ENCODE data around the gene PAK6.

The PAK6 gene

DNA sequence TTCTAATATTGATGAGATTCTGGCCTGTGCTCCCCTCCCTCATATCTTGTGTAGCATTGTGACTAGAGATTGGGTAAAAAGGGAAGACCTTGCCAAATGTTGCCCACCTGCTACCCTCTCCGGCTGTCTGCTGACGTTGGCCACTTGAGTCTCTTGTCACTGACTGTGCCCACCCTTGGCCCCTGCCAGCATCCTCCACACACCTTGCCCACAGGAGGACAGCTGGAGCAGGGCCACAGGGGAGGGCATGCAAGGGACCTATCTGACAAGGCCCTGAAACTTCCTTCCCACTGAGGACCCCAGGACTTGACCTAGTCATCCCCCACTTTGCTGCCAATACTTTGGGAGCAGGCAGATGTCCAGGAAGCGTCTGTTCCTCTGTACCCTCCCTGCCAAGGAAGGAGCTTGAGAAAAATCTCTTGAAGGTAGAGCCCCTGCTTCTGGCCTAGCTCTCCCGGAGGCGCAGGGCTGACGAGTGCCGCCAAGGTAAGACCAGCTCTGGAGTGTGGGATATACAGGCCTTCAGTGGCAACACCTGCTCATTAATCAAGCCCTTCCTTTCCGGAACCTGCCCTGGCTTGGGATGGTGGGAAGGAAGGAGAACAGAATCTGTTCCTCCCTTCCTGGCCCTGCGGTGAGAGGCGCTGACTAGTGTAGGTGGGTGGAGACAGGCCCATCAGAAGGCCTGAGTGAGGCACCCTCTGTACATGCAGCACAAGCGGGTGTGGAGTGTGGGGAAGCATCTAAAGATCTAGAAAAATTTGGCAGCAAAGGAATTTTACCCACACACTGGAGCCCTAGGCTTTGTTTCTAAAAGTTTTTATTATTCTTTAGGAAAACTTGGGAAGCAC is 4.9 kb upstream of the PAK6 start:
- H3K27me3 ChIP-seq (ENCODE audit: insufficient read depth, poor library complexity, severe bottlenecking) = no peaks in the 10 kb centered on the region
- H3K4me3 ChIP-seq (replicated peaks; ENCODE audit: insufficient read depth, low read length) = no peak overlapping the region
- TF ChIP-seq GABPA (IDR thresholded peaks at IDR 0.05; ENCODE audit: low read depth) = no peak
- H3K27ac ChIP-seq (replicated peaks) = no peak overlapping the region
- no peak for DNase-seq (ENCODE audit: low read depth in 1 of 2, low spot score in 1 of 2)

DNA sequence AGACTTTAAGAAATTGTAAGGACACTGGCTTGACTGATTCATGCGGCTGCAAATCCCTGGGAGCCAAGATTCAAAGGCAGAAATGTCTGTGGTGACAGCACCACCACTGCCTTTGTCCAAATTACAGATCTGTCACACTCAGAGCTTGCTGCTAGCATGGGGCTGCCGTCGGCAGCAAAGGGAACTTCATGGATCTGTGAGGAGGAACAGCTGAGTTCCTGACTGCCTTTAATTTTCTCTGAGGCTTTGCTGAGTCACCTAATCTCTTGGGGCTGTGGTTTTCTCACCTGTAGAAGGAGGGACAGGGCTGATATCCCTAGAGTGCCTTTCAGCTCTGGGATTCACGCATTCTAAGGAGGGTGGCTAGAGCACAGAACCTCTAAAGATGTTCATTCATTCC is 4.1 kb upstream of the PAK6 start:
- H3K4me3 ChIP-seq (replicated peaks; ENCODE audit: insufficient read depth, low read length) = no peak overlapping the region
- H3K27me3 ChIP-seq (ENCODE audit: insufficient read depth, poor library complexity, severe bottlenecking) = peaks cover 7% of the 10 kb centered on the region
- peak overlapping the region; percentile 47 for H3K27ac ChIP-seq (replicated peaks)
- TF ChIP-seq, protein P1, sequence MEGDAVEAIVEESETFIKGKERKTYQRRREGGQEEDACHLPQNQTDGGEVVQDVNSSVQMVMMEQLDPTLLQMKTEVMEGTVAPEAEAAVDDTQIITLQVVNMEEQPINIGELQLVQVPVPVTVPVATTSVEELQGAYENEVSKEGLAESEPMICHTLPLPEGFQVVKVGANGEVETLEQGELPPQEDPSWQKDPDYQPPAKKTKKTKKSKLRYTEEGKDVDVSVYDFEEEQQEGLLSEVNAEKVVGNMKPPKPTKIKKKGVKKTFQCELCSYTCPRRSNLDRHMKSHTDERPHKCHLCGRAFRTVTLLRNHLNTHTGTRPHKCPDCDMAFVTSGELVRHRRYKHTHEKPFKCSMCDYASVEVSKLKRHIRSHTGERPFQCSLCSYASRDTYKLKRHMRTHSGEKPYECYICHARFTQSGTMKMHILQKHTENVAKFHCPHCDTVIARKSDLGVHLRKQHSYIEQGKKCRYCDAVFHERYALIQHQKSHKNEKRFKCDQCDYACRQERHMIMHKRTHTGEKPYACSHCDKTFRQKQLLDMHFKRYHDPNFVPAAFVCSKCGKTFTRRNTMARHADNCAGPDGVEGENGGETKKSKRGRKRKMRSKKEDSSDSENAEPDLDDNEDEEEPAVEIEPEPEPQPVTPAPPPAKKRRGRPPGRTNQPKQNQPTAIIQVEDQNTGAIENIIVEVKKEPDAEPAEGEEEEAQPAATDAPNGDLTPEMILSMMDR (IDR thresholded peaks at IDR 0.05; ENCODE audit: insufficient read depth, low read length) = no peak
- TF ChIP-seq SPI1 (IDR thresholded peaks at IDR 0.05; ENCODE audit: borderline replicate concordance, low read depth) = no peak
- DNase-seq (ENCODE audit: low read depth in 1 of 2, low spot score in 1 of 2) = peak; percentile 39 to 51

DNA sequence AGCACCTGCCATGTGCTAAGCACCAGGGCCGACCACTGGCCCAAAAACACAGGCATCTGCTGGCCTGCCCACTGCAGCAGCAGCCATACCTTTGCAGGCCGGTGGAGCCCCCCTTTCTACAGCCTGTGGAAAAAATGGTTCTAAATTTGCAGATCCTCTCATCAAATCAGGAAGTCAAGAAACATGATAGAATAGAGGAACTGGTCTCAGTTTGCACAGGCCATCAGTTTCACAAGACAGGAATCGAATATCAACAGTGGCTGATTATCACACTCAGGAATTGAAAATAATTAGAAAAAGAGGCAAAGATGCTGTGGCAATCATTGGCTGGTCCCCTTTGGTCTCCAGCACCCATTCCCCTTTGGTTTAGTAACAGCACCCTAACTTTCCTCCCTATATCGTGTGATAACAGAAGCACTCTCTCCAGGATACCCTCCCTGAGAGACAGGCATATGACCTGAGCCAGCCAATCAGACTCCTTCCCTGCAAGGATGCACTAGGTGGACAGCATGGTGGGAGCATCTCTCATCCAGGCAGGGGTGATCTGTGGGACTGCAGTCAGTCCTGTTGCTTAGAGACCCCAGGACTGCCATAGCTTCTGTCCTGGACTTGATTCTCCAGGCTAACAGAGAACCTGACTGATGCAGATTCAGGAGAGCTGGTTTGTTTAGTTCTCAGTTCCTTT is 3.5 kb upstream of the PAK6 start:
- H3K27ac ChIP-seq (replicated peaks) = peak overlapping the region; percentile 47
- H3K4me3 ChIP-seq (replicated peaks; ENCODE audit: insufficient read depth, low read length) = no peak overlapping the region
- DNase-seq (ENCODE audit: low read depth in 1 of 2, low spot score in 1 of 2) = peak in 1 of 2 experiments; percentile 61

DNA sequence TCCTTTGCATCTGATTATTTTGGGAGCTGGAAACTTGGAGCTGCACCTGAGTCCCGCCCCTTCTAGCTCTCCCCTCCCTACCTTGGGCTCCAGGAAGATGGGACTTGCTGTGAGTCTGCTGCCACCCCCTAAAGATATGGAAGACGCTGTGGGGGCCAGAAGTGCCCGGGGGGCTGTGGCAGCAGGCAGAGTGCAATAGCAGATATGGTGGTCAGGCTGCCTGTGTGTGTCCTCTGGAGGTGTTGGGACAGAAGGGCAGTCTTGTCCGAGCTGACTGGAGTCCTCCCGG is 485 bp downstream of the PAK6 start:
- DNase-seq (ENCODE audit: low read depth in 1 of 2, low spot score in 1 of 2) = no peak
- TF ChIP-seq POLR2AphosphoS5 (IDR thresholded peaks at IDR 0.05; ENCODE audit: low read depth) (no peak), SPI1 (IDR thresholded peaks at IDR 0.05; ENCODE audit: borderline replicate concordance, low read depth) (no peak), GABPA (IDR thresholded peaks at IDR 0.05; ENCODE audit: low read depth) (no peak)
- H3K4me3 ChIP-seq (replicated peaks; ENCODE audit: insufficient read depth, low read length) = no peak overlapping the region
- no peak overlapping the region for H3K27ac ChIP-seq (replicated peaks)
- H3K27me3 ChIP-seq (ENCODE audit: insufficient read depth, poor library complexity, severe bottlenecking) = peaks cover 7% of the 10 kb centered on the region

More for the DNA sequence above, 3.5 kb upstream of the PAK6 start:
- peaks cover 7% of the 10 kb centered on the region for H3K27me3 ChIP-seq (ENCODE audit: insufficient read depth, poor library complexity, severe bottlenecking)
- no peak for TF ChIP-seq REST (IDR thresholded peaks at IDR 0.05; ENCODE audit: insufficient replicate concordance, low read depth)
- TF ChIP-seq, protein P1 (IDR thresholded peaks at IDR 0.05; ENCODE audit: insufficient read depth, low read length) = no peak
- peak; percentile 99 for TF ChIP-seq SPI1 (IDR thresholded peaks at IDR 0.05; ENCODE audit: borderline replicate concordance, low read depth)
- no peak for TF ChIP-seq POLR2AphosphoS5 (IDR thresholded peaks at IDR 0.05; ENCODE audit: low read depth)
- TF ChIP-seq GABPA (IDR thresholded peaks at IDR 0.05; ENCODE audit: low read depth) = no peak

DNA sequence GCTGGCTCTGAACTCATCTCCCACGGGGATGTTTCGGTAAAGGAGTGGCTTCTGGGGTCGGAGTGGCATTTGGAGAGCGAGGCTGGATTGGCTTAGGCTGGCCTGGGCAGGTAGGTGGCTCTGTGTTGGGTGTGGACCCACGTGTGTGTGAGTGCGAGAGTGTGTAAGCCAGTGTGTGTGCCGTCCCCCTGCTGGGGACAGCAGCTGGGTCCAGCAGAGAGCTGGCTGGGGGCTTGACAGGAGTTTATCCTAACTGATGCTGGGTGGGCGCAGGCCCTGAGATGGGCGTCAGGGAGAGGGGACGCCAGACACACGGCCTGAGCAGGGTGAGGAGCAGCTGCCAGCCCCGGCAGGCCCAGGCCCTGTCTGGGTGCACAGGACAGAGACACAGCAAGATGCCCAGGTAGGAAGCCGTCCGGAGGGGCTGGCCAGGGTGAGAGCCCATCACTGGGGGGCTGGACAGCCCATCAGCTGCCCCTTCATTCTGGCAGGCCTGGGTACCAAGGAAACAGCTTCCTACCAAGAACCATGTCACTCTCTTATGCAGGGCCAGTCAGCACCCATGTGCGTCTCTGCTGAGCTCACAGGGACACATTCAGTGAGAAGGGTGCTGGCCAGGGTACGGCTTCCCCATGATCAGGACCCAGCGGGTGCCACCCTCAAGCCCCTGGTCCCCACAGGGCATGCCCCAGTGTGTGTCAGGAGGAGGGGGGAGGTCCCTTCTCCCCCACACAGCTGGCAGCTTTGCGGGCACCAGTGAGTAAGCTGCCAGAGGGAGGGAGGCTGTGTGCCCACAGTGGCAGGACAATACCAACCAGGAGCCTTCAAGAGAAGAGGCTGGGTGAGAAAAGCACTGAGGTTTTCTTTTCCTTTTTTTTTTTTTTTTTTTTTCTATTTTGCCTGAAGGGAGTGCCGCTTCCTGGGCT is 1.1 kb downstream of the PAK6 start:
- Histone ChIP-seq H3K4me3 (replicated peaks; ENCODE audit: insufficient read depth, low read length) (no peak overlapping the region), H3K27me3 (ENCODE audit: insufficient read depth, poor library complexity, severe bottlenecking) (peaks cover 7% of the 10 kb centered on the region), H3K27ac (replicated peaks) (no peak overlapping the region)

More for the DNA sequence above, 1.1 kb downstream of the PAK6 start:
- no peak for DNase-seq (ENCODE audit: low read depth in 1 of 2, low spot score in 1 of 2)
- TF ChIP-seq, protein P1 (IDR thresholded peaks at IDR 0.05; ENCODE audit: insufficient read depth, low read length) = no peak
- TF ChIP-seq POLR2AphosphoS5 (IDR thresholded peaks at IDR 0.05; ENCODE audit: low read depth) (no peak), GABPA (IDR thresholded peaks at IDR 0.05; ENCODE audit: low read depth) (no peak), REST (IDR thresholded peaks at IDR 0.05; ENCODE audit: insufficient replicate concordance, low read depth) (no peak), SPI1 (IDR thresholded peaks at IDR 0.05; ENCODE audit: borderline replicate concordance, low read depth) (no peak)

Measured in HL-60 (cell line).